Measurements from ENCODE around the gene DNAJB4. TPM values are rescaled to one million over a fixed set of nuclear protein-coding genes. Genes with fewer than 3 reads are reported as not detected.

DNAJB4 gene
- total RNA-seq, 1 donor from 2014 or later: 12.0 TPM

DNA sequence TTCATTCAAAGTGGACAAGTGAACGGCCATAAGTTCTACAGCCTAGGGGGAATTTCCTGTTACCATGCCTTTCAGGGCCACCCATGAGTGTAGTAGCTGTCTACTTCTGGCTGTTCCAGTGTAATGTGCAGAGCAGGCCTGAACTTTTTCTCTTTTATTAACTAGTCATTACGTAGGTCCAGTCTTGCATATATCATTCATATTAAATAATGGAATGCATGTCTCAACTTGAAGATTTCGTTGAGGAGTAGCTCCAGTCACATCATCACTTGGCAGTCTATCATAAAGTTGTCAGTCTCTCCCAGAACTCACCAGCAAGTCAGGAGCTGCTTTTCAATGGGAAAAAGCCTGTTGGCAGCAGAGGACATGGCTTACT lies 29.0 kb downstream of the DNAJB4 start:
- intact Hi-C loops (cut with micrococcal nuclease): no loop called here

DNA sequence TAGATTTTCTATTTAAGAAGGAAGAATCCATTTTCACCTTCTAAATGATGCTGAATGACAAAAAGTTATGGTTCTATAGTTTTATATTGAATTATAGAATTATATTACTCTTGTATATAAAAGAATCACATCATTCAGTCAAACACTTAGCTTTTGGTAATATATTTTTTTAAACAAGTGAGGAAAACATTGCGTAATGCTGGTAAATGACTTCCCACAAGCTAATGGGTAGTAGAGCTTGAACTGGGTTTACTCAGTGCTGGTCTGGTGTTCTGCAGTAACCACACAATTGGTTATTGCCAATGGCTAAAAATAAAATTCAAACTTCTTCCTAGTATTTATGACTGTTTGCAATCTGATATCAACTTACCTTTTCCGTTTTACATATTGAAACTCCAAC lies 30.4 kb downstream of the DNAJB4 start:
- intact Hi-C loops (cut with micrococcal nuclease): no loop called here

DNA sequence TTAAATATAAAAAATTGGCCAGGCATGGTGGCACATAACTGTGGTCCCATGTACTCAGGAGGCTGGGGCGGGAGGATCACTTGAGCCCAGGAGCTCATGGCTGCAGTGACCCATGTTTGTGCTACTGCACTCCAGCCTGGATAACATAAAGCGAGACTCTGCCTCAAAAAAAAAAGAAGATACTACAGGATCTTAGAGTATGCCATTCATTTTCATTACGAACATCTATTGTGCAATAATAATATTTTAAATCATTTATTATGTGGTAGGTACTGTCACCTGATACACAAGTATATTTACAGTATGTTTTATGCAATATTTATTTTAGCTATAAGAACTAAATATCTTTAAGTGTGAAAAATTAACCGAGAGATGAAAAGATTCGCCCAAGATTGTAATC lies 31.7 kb downstream of the DNAJB4 start:
- intact Hi-C loops (cut with micrococcal nuclease): no loop called here

DNA sequence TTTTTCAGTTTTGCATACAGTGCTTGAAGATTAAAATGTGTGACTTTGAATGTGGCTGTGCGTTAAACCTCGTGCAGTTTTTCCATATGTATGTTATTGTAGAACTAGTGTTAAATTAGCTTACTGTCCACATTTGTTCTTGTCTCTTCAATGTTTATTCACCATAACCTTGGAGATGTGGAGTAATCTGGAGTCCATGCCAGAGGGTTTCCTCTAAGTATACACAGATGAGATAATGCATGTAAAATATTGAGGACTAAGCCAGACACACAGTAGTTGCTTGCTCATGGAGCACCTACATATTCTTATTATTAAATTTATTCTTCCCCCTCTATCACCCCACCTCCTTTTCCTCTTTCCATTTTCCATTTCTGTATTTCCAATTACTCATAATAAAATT lies 33.3 kb downstream of the DNAJB4 start:
- intact Hi-C loops (cut with micrococcal nuclease): no loop called here

DNA sequence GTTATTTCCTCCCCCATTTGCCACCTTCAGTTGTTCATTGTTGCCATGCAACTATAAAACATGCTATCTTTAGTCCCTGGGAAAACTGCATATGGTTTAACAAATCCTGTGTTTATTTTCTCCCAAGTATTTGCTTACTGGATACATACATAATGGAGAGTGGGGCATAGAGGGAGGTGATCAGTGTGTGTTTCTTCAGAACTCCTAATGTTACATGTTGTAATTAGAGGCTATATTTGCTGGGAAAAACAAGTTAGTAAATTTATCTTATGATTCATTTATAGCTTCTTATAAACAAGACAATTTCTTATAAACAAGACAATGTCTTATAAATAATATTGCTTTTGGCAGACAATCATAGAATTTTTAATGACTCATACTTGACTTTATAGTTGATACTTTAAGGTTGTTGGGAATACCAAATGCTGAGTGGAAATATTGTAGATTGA lies 33.8 kb downstream of the DNAJB4 start:
- intact Hi-C loops (cut with micrococcal nuclease): no loop called here

DNA sequence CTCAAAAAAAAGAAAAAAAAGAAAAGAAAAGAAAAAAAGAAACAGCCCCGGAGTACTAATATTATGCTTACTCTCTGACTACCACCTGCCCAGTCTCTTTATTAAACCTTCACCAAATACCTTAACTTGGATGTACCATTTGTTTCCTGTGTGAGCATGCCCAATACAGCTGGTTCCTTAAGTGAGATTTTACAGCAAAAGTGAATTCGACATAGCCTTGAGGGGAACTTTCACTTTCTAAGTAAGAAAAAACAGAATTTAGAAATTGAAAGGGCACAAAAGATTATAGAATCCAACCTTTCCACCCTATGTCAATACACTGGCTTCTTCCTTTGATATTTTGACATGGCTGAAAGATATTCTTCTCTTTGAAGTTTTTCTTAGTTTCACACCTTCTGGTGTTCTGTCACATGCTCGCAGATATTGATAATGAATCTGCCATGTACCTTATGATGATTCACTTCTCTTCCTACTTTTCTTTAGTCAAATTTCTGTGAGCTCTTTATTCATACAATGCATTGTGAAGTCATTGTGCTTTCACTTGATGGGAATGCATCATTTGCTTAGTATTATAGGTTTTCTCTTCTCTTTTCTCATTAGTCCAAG lies 35.8 kb downstream of the DNAJB4 start:
- intact Hi-C loops (cut with micrococcal nuclease): no loop called here

DNA sequence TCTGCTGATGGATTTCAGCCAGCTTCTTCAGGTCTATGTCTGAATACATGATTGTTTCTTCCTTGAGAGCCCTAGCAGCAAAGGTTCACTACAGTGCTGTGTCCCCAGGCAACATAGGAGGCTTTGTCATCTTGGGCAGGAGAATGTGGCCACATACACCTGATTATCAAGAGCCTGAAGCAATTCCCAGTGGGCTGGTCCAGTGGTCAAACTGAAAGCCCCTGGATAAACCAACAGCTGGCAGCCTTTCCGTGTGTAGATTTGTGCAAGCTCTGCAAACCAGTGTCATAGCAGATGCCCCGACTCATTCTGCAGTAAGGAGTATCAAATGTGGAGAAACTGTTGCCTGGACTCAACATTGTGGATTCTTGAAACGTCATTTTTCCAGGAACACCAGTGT lies 38.7 kb downstream of the DNAJB4 start:
- intact Hi-C loops (cut with micrococcal nuclease): no loop called here

DNA sequence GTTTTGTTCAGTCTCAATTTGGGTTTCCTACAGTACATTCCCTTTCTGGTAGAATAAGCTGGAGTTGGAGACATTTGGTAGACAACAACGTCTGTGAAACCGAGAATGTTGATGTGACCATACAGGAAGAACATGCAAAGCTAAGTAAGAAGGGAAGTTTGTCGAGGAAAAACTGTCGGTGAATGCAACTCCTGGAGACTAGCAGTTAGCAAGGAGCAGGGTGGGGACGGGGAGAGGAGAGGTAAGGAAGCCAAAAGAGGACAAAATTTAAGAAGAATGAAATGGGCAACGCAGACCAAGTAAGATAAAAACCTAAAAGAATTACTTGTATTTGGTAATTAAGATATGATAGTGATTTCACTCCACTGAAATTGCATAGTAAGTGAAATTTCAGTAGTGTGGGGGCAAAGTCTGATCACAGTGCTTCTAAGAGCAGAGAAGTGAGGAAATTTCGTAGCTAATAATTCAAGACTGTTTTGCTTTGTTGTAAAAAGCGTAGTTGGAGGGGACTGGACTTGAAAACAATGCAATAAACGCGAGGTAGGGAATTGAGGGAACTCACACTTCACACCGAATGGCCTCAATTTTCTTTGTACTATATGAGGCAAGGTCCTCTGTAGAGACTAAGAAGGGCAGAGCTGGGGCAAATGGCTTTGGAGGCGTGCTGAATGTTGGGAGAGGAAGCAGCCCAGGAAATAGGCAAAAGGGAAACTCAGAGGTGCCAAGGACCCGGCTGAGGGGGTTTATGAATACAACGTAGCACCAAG lies 40.2 kb downstream of the DNAJB4 start:
- intact Hi-C loops (cut with micrococcal nuclease): loop anchor here (2.0 to 5.0 kb wide), 2 partner anchors 40 to 67 kb away; partner anchors contain the start of gene DNAJB4

DNA sequence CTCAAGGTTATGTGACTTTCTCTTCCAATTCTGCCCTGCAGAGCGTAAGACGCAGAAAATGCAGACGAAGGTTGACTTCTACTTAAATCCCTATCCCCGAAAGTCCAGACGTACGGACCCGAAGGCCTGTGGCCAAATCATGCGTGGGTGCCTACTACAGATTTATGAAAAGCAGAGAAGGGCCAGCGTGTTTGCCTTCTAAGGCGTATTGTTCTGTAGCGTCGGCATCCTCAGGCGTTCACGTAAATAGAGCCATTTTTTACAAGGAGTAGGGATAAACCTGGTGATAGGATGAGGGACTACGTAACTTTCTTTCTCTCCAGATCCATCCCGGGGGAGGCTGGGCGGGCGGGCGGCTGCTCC lies 40.8 kb downstream of the DNAJB4 start:
- intact Hi-C loops (cut with micrococcal nuclease): loop anchor here (2.0 to 5.0 kb wide), 2 partner anchors 41 to 67 kb away; partner anchors contain the start of gene DNAJB4

DNA sequence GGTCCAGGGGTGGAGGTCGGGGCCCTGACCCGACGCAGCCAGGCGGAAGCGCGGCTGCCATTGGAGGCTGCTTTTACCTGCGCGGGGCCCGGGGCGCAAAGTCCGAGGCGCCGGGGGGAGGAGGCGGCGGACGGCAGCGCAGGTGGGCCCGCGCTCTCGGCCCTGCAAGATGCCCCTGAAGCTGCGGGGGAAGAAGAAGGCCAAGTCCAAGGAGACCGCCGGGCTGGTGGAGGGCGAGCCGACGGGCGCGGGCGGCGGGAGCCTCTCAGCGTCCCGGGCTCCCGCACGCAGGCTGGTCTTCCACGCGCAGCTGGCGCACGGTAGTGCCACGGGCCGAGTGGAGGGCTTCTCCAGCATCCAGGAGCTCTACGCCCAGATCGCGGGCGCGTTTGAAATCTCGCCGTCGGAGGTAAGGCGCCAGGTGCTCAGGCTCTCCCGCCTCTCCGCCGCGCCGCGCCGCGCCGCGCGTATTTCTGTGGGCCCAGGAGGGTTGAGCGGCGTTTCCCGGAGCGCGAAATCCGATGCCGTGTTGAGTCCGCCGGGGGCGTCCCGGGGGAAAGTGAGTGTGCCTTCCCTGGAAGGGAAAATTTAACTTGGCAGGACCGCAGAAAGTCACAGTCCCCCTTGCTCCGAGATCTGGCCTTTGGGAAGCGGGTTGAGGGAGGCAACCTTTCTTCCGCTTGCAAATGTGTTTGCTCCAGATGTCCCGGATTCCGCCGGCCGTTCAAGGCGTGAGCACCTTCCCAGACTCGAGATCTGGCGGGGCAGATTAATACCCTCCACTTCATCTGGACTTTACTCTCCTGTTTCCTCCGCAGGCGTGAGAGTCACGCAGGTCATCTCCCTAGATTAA lies 41.4 kb downstream of the DNAJB4 start, which contains the start of gene GIPC2:
Gene GIPC2, plus strand, starts transcription at position 41 of the 853 bp plus-strand sequence. Its CDS starts 129 bp downstream, at position 170.
- intact Hi-C loops (cut with micrococcal nuclease): loop anchor here (2.0 to 5.0 kb wide), 2 partner anchors 41 to 66 kb away; partner anchors contain the start of gene DNAJB4

DNA sequence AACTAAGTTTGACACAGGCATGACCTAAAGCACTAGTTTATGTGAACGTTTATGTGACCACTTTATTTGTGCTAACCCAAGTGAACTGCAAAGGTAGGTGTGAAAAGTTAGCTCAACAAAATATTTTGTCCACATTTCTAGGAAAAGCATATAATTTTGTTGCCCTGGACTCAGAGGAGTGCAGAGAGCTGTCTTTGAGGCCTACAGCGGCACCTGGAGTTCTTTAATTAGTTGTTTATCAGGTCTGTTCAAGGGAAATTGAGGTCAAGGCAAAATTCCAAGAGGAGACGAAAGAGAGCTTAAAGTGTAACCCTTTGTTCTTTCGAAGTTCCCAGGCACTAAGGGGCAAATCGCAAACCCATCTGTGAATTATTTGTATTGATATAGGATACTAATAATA lies 42.4 kb downstream of the DNAJB4 start:
- intact Hi-C loops (cut with micrococcal nuclease): loop anchor here (5.0 kb wide), 1 partner anchor 65 kb away; no protein-coding TSS in a partner anchor

DNA sequence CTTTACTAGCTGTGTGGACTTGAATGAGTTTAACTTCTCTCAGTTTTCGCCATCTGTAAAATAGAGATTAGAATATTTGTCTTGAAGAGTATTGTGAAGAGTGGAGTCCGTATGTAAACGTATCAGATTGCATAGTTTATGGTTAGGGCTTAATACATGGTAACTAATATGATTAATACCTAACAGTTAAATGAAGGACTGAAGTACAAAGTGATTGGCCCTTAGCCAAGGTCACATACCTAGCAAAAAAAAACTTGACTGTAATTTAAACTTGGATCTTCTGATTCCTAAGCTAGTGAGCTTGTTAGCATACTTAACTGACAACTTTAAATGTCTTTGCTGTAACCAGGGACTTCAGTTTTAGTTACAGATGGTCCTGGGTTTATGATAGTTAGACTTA lies 42.9 kb downstream of the DNAJB4 start:
- intact Hi-C loops (cut with micrococcal nuclease): loop anchor here (5.0 kb wide), 1 partner anchor 65 kb away; no protein-coding TSS in a partner anchor

DNA sequence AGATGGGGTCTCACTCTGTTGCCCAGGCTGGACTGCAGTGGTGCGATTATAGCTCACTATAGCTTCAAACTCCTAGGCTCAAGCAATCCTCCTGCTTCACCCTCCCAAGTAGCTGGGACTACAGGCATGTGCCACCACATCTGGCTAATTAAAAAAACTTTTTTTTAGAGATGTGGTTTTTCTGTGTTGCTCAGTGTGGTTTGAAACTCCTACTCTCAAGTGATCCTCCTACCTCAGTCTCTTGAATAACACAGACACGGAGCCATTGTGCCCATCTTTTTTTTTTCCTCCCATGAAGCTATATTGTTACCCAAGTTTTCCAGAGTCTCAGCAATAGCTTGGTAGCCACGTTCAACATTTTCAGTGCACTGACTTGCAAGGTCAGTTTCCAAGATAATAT lies 43.7 kb downstream of the DNAJB4 start:
- intact Hi-C loops (cut with micrococcal nuclease): loop anchor here (5.0 kb wide), 1 partner anchor 64 kb away; no protein-coding TSS in a partner anchor

DNA sequence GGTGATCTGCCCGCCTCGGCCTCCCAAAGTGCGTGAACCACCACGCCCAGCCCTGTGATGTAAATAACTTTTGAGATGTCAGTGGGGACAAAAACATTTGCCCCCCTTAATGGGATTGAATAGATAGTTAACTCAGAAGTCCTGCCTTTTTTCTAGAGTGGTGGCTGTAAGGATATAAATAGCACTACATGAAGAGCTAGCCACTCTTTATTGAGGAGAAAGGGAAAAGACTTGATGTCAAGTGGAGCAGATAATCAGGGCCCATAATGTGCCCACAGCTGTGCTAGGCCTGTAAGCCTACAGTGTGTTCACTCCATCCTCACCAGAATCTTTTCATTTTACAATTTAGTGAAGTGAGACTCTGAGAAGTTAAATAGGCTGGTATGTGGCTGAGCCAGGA lies 44.7 kb downstream of the DNAJB4 start:
- intact Hi-C loops (cut with micrococcal nuclease): loop anchor here (5.0 kb wide), 1 partner anchor 63 kb away; no protein-coding TSS in a partner anchor

DNA sequence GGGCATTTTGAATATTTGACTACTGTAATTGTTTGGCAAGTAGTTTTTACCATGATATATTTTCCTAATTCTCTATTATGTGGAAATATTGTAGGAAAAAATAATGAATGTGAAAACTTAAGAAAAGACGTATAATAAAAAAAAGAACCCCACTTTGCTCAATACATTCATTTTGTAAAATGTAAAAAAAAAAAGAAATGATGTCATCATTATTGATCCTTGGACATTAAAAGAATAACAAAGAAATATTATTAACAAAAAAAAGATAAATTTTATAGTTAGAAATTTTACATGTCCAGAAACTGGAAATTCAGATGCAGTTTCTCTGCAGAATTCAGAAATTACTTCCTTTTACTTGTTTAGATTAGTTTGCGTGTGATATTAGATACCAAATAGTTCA lies 46.3 kb downstream of the DNAJB4 start:
- intact Hi-C loops (cut with micrococcal nuclease): no loop called here

DNA sequence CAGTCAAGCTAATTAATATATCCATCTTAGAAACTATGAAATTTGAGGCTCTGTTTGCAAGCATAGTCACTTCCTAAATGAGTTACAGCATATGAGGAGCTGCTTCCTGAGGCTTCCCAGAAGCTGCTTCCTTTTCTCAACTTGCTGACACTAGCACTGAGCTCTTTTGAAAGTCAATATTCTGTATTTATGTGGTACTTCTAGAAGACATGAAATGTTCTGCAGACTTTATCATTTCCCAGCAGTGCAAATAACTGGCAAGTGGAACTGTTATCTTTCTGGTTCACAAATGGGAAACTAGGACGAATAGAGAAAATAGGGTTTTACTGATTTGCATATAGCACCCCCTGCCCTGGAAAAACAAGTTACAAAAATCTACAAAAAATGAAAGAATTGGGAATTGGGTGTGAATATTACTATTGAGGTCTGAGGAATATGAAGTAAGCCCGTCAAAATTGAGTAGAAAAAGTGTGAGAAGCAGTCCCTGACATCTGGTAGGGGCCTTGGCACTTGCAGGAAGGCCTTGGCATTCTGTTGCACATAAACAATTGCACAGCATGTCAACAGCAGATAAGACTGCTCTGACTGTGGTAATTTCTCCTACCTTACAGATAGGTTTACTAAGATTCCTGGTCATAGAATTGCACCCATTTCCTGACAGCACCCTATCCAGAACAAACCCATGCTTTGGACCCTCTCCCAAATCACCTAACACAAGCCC lies 48.1 kb downstream of the DNAJB4 start:
- intact Hi-C loops (cut with micrococcal nuclease): no loop called here

DNA sequence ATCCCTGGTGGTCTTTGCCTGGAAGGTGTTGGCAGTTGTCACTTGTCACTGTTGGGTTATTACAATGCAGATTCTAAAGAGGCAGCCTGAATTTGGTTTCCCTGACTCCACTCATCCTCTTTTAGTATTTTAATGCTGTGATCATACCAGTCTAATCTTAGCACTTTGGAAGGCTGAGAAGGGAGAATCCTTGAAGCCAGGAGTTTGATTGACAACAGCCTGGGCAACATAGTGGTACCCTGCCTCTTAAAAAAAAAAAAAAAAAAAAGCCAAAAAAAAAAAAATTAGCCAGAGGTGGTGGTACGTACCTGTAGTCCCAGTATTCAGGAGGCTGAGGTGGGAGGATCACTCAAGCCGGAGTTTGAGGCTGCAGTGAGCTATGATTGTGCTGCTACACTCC lies 48.8 kb downstream of the DNAJB4 start:
- intact Hi-C loops (cut with micrococcal nuclease): no loop called here

DNA sequence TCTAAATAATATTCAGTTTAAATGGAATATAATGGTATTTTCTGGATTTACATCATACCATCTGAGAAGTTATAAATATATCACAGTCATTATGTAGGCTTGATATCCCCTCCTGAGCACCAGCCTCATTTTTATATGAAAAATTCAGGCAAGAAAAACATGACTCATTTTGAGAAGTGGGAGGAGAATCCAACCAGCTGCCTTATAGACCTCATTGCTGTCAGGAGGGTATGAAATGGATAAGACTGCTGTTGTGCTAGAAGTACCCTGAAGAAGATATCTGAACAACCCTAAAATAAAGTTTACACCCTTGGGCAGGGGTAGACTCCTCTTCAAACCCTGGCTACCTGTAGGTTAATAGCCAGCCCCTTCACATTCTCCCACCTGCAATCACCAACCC lies 49.8 kb downstream of the DNAJB4 start:
- intact Hi-C loops (cut with micrococcal nuclease): no loop called here

DNA sequence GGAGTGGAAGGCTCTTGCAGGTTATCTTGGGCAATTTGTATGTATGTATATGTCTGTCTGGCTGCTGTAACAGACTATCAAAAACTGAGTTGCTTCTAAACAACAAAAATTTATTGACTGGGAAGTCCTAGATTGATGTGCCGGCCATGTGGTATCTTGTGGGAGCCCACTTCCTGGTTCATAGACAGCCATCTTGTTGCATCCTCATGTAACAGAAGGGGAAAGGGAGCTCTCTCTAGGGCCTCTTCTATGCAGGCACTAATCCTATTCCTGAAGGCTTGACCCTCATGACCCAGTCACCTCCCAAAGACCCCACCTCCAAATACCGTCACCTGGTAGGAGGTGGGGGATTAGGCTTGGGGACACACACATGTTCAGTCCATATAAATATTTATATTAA lies 50.2 kb downstream of the DNAJB4 start:
- intact Hi-C loops (cut with micrococcal nuclease): no loop called here

DNA sequence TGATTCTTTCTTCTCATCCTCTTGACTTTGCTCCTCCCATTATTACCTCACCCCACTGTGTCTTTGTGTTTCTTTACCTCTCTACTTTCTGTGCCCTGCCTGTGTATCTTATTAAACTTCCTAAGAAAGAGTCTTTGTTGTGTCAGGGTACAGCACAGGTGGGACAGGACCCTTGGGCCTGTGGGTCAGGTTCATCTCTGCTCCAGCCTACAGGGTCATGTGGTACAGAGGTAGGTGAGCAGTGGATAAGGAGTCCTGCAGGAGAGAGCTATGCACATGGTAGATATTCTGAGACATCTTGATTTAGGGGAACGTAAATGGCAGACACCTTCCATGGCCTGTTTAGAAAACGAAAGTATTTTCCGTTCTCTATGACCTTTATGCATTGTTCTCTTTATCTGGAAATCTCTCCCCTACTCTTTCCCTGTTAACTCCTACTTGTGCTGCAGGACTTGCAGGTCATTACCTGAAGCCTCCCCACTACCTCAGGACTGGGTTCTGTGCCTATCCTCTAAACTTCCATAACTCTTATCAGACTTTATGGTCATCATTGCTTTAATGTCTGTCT lies 50.9 kb downstream of the DNAJB4 start:
- intact Hi-C loops (cut with micrococcal nuclease): no loop called here

DNA sequence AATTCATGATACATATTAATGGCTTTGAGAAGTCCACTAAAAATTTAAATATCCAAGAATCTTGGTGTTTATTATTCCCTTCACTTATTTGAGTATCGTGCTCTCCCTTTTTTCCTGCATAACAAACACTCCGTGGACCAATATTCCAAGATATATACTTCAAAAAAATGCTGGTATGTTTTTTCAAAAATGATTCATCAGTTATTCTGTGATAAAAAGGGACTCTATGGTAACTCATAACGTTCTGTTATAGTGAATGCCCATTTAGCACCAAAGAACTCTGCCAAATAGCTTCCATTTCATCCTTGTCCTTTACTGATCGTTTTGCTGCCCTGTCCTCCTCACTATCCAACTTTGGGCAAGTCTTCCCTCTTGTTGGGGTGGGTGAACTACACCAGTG lies 53.9 kb downstream of the DNAJB4 start:
- intact Hi-C loops (cut with micrococcal nuclease): no loop called here

All from T-helper 2 cell treated with Interferon-gamma antibody and Interleukin-4, amounts not matched to agents 100 ng/mL and 5 ng/mL, for 36 hours (primary cell).